ENCODE data around the gene RPS14.

GRCh38 chr5:150399524-150400211 lies 49.9 kb downstream of the RPS14 start:
- TF ChIP-seq POLR2A (IDR thresholded peaks at IDR 0.05; ENCODE audit: low read length) (no peak), GATA1 (IDR thresholded peaks at IDR 0.05; ENCODE audit: low read depth, low read length) (no peak)

Data from erythroblast (primary cell).